Erythroblast (primary cell): Measurements from ENCODE around the gene CALN1.

Experiments
- GATA1 ChIP-seq: IDR thresholded peaks from 2 replicates; pipeline ENCODE4 v1.6.1; 2011; ENCODE audit warnings: low read depth, mild to moderate bottlenecking, control low read depth, low read length, moderate library complexity
- POLR2A ChIP-seq: IDR thresholded peaks from 2 replicates; pipeline ENCODE4 v1.6.1; 2011; ENCODE audit warnings: mild to moderate bottlenecking, low read length

DNA sequence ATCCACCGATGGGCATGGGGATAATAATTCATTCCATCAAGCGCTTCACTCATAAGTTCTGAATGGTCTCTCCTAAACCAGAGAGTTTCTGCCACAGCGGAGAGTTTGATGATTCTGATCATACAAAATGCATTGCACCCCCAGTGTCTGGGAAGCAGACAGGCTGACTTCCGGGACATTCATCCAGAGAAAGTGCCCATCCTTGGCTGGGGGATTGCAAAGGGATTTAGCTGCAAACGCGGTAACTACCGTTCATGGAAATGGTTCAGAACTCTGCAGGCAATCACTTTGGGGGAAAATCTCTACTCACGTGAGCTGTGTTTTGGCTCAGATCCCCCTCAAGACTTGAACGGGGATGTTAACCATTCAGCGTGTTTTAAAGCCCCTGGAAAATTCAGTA is 33.4 kb upstream of the CALN1 start:
- TF ChIP-seq POLR2A (no peak), GATA1 (no peak)
